ENCODE data around the gene GGACT. TPM values are rescaled to one million over a fixed set of nuclear protein-coding genes. Genes with fewer than 3 reads are reported as not detected.

GGACT gene
- polyA plus RNA-seq, 3 donors = 1.7 to 8.3 (median 6.5) TPM

DNA sequence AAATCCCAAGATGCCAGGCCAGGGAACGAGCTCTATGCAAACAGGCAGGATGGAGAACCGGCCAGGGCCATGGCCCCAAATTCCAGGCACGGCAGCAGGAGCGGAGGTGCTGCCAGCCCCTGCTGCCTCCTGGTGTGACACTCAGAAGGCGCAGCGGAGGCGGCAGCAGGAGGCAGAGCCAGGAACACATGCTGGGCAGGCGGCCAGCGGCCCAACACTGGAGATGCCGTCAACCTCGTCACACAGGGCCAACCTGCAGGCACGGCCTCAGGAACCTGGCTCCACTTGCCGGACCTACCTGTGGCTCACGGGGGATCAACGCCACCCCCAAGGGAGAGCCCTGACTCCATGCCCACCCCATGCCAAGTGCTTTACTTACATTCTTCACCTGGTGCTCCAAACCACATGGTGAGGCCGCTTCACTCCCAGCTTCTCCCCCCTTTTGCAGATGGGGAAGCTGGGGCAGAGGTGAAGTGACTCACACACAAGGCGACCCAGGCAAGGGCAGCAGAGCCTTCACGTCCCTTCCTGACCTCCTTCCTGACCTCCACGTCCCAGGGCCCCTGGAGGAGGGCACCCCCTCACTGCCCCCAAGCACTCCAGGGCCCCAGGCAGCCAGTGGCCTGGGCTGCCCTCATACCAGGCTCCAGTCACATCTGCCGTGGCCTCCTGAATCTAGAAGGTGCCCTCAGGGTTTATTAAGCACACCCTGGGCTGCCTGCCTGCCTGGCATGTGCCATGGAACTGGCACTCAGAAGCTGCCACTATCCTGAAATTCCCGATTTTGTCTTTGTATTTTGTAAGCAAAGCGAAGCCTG is 43.5 kb downstream of the GGACT start:
- TF ChIP-seq, protein P1, sequence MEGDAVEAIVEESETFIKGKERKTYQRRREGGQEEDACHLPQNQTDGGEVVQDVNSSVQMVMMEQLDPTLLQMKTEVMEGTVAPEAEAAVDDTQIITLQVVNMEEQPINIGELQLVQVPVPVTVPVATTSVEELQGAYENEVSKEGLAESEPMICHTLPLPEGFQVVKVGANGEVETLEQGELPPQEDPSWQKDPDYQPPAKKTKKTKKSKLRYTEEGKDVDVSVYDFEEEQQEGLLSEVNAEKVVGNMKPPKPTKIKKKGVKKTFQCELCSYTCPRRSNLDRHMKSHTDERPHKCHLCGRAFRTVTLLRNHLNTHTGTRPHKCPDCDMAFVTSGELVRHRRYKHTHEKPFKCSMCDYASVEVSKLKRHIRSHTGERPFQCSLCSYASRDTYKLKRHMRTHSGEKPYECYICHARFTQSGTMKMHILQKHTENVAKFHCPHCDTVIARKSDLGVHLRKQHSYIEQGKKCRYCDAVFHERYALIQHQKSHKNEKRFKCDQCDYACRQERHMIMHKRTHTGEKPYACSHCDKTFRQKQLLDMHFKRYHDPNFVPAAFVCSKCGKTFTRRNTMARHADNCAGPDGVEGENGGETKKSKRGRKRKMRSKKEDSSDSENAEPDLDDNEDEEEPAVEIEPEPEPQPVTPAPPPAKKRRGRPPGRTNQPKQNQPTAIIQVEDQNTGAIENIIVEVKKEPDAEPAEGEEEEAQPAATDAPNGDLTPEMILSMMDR (IDR thresholded peaks at IDR 0.05) = no peak
- H3K36me3 ChIP-seq (replicated peaks in 1 of 2; ENCODE audit: control insufficient read depth in 1 of 2, insufficient read depth in 2 of 2, low read length in 2 of 2) = no peaks in the 10 kb centered on the region
- no peak overlapping the region for H2AFZ ChIP-seq (ENCODE audit: insufficient read depth, low read depth, low read length, poor library complexity, severe bottlenecking)
- no peak overlapping the region for H3K27ac ChIP-seq (ENCODE audit: low read depth in 1 of 2, low read length in 2 of 2)
- no peaks in the 10 kb centered on the region for H3K79me2 ChIP-seq (ENCODE audit: insufficient read depth, low read length)
- intact Hi-C loops (cut with micrococcal nuclease) = loop anchor here in 1 of 2 donors (10.0 kb wide), 1 partner anchor 890 kb away; no protein-coding TSS in a partner anchor
- no peak overlapping the region for H3K4me3 ChIP-seq (replicated peaks in 1 of 3; ENCODE audit: low read depth in 2 of 3, low read length in 3 of 3)
- H3K9me3 ChIP-seq (replicated peaks in 1 of 2; ENCODE audit: control insufficient read depth in 1 of 2, insufficient read depth in 1 of 2, low read length in 2 of 2) = no peaks in the 10 kb centered on the region
- Mint-ChIP-seq H3K36me3 (no peaks in the 10 kb centered on the region), H3K9me3 (no peaks in the 10 kb centered on the region), H3K4me1 (peaks cover 6% of the 10 kb centered on the region), H3K27me3 (ENCODE audit: low read depth in 3 of 3) (peaks cover 0 to 8% (median 2%) of the 10 kb centered on the region in 3 donors), H3K27ac (peak overlapping the region in 1 of 7 donors; percentile 59), H3K4me3 (no peak overlapping the region)
- peaks cover 4 to 5% of the 10 kb centered on the region in 2 donors for H3K4me1 ChIP-seq (ENCODE audit: control insufficient read depth in 1 of 2, insufficient read depth in 2 of 2, low read length in 2 of 2)
- WGBS (ENCODE audit: insufficient coverage) = 93% methylated on average over 21 of the region's 22 CpGs
- DNase-seq = no peak
- no peaks in the 10 kb centered on the region for H3K27me3 ChIP-seq (ENCODE audit: control insufficient read depth in 2 of 2, insufficient read depth in 2 of 2, low read length in 2 of 2)
- H3K4me2 ChIP-seq (replicated peaks; ENCODE audit: extremely low read depth, low read length, poor library complexity, severe bottlenecking) = no peak overlapping the region
- H4K20me1 ChIP-seq (ENCODE audit: insufficient read depth, low read length) = no peaks in the 10 kb centered on the region
- no peak overlapping the region for H3K9ac ChIP-seq (ENCODE audit: insufficient read depth, low read length, poor library complexity, severe bottlenecking)

- intact Hi-C loops (cut with micrococcal nuclease) = loop anchor here in 1 of 2 donors (10.0 kb wide), 1 partner anchor 889 kb away; no protein-coding TSS in a partner anchor
- no peak overlapping the region for H3K4me2 ChIP-seq (replicated peaks; ENCODE audit: extremely low read depth, low read length, poor library complexity, severe bottlenecking)
- no peak overlapping the region for H3K27ac Mint-ChIP-seq
Observed at GRCh38 chr13:100543872-100544602, 44.6 kb downstream of the GGACT start.

More at GRCh38 chr13:100543872-100544602, 44.6 kb downstream of the GGACT start:
- Histone ChIP-seq H2AFZ (ENCODE audit: insufficient read depth, low read depth, low read length, poor library complexity, severe bottlenecking) (no peak overlapping the region), H3K4me3 (replicated peaks in 1 of 3; ENCODE audit: low read depth in 2 of 3, low read length in 3 of 3) (no peak overlapping the region), H3K9ac (ENCODE audit: insufficient read depth, low read length, poor library complexity, severe bottlenecking) (no peak overlapping the region), H4K20me1 (ENCODE audit: insufficient read depth, low read length) (no peaks in the 10 kb centered on the region), H3K79me2 (ENCODE audit: insufficient read depth, low read length) (no peaks in the 10 kb centered on the region), H3K27ac (ENCODE audit: low read depth in 1 of 2, low read length in 2 of 2) (no peak overlapping the region), H3K36me3 (replicated peaks in 1 of 2; ENCODE audit: control insufficient read depth in 1 of 2, insufficient read depth in 2 of 2, low read length in 2 of 2) (no peaks in the 10 kb centered on the region), H3K9me3 (replicated peaks in 1 of 2; ENCODE audit: control insufficient read depth in 1 of 2, insufficient read depth in 1 of 2, low read length in 2 of 2) (no peaks in the 10 kb centered on the region), H3K27me3 (ENCODE audit: control insufficient read depth in 2 of 2, insufficient read depth in 2 of 2, low read length in 2 of 2) (no peaks in the 10 kb centered on the region), H3K4me1 (ENCODE audit: control insufficient read depth in 1 of 2, insufficient read depth in 2 of 2, low read length in 2 of 2) (peaks cover 4 to 5% of the 10 kb centered on the region in 2 donors)
- H3K36me3 Mint-ChIP-seq = peaks cover 0 to 3% of the 10 kb centered on the region in 2 donors
- peaks cover 0 to 8% (median 2%) of the 10 kb centered on the region in 3 donors for H3K27me3 Mint-ChIP-seq (ENCODE audit: low read depth in 3 of 3)
- no peak for DNase-seq
- no peak overlapping the region for H3K4me3 Mint-ChIP-seq
- TF ChIP-seq, protein P1 (IDR thresholded peaks at IDR 0.05) = no peak
- no peaks in the 10 kb centered on the region for H3K9me3 Mint-ChIP-seq
- 92% methylated on average over 21 of the region's 26 CpGs for WGBS (ENCODE audit: insufficient coverage)
- H3K4me1 Mint-ChIP-seq = peaks cover 6% of the 10 kb centered on the region

Measured in CD14-positive monocyte (primary cell).